Astrocyte of the cerebellum (primary cell): ENCODE data around the gene ESRRB.

ENCODE experiments used
- DNase-seq: peaks from one replicate; pipeline ENCODE4 v3.0.0-alpha.2; 2011; ENCODE audit warnings: low read depth
- H3K4me3 ChIP-seq: 2 replicates; pipeline ENCODE4 v1.5.1; 2011; ENCODE audit warnings: mild to moderate bottlenecking, low read depth, low read length, moderate library complexity
- CTCF ChIP-seq: IDR thresholded peaks from 2 replicates; pipeline ENCODE4 v1.5.1; 2012; ENCODE audit warnings: low read length, low read depth, moderate library complexity, mild to moderate bottlenecking; ENCODE audit errors: missing control alignments
- in situ Hi-C: cut with HindIII; loops from 2 replicates; pipeline ENCODE4 v1.10.0; 2017; ENCODE audit warnings: low sequenced_read_pairs

Gene ESRRB

GRCh38 chr14:76498463-76498935 is 122.6 kb downstream of the ESRRB start:
- in situ Hi-C loops: no loop called here
- no peak for TF ChIP-seq CTCF
- H3K4me3 ChIP-seq: no peak overlapping the region
- no peak for DNase-seq

- H3K4me3 ChIP-seq: no peak overlapping the region
- in situ Hi-C loops: no loop called here
- no peak for DNase-seq
- TF ChIP-seq CTCF: no peak
Observed at GRCh38 chr14:76498976-76499375, 123.0 kb downstream of the ESRRB start.

GRCh38 chr14:76499399-76499798 is 123.5 kb downstream of the ESRRB start:
- no peak for TF ChIP-seq CTCF
- no peak for DNase-seq
- H3K4me3 ChIP-seq: no peak overlapping the region
- in situ Hi-C loops: no loop called here

GRCh38 chr14:76500011-76500410 is 124.1 kb downstream of the ESRRB start:
- no peak overlapping the region for H3K4me3 ChIP-seq
- DNase-seq: no peak
- in situ Hi-C loops: no loop called here
- TF ChIP-seq CTCF: no peak

- no peak for TF ChIP-seq CTCF
- no peak for DNase-seq
- in situ Hi-C loops: no loop called here
Observed at GRCh38 chr14:76500480-76500879, 124.5 kb downstream of the ESRRB start.

GRCh38 chr14:76501156-76501720 is 125.3 kb downstream of the ESRRB start:
- DNase-seq: no peak
- no peak for TF ChIP-seq CTCF
- no peak overlapping the region for H3K4me3 ChIP-seq
- in situ Hi-C loops: no loop called here

More at GRCh38 chr14:76500480-76500879, 124.5 kb downstream of the ESRRB start:
- no peak overlapping the region for H3K4me3 ChIP-seq
